ENCODE measurements around the gene PYGB.
"Not testable (repeated sequence)": the region's sequence is repeated elsewhere in the genome, so short reads cannot be mapped to it uniquely, and the experiment has no call there.

PYGB gene

DNA sequence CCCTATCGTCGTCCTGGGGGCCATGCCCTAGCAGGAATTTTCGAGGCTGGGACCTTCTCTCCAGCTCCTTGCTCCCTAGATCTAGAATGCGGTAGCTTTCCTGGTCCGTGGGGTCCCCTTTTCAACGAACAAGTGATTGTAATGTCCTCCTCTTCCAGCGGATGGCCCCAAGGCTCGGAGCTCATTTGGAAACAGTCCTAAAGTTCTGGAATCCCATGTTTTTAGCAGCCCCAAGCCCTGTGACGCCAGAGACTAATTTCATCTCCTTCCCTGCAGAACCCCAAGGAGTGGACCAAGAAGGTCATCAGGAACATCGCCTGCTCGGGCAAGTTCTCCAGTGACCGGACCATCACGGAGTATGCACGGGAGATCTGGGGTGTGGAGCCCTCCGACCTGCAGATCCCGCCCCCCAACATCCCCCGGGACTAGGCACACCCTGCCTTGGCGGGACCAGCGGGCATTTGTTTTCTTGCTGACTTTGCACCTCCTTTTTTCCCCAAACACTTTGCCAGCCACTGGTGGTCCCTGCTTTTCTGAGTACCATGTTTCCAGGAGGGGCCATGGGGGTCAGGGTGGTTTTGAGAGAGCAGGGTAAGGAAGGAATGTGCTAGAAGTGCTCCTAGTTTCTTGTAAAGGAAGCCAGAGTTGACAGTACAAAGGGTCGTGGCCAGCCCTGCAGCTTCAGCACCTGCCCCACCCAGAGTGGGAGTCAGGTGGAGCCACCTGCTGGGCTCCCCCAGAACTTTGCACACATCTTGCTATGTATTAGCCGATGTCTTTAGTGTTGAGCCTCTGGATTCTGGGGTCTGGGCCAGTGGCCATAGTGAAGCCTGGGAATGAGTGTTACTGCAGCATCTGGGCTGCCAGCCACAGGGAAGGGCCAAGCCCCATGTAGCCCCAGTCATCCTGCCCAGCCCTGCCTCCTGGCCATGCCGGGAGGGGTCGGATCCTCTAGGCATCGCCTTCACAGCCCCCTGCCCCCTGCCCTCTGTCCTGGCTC lies 48.5 kb downstream of the PYGB start:
- peak; percentile 12 for DNase-seq (ENCODE audit: low spot score)

DNA sequence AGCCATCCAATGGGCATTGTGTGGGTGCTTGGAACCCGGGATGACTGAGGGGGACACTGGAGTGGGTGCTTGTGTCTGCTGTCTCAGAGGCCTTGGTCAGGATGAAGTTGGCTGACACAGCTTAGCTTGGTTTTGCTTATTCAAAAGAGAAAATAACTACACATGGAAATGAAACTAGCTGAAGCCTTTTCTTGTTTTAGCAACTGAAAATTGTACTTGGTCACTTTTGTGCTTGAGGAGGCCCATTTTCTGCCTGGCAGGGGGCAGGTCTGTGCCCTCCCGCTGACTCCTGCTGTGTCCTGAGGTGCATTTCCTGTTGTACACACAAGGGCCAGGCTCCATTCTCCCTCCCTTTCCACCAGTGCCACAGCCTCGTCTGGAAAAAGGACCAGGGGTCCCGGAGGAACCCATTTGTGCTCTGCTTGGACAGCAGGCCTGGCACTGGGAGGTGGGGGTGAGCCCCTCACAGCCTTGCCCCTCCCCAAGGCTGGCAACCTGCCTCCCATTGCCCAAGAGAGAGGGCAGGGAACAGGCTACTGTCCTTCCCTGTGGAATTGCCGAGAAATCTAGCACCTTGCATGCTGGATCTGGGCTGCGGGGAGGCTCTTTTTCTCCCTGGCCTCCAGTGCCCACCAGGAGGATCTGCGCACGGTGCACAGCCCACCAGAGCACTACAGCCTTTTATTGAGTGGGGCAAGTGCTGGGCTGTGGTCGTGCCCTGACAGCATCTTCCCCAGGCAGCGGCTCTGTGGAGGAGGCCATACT lies 49.4 kb downstream of the PYGB start:
- no peak for DNase-seq (ENCODE audit: low spot score)

DNA sequence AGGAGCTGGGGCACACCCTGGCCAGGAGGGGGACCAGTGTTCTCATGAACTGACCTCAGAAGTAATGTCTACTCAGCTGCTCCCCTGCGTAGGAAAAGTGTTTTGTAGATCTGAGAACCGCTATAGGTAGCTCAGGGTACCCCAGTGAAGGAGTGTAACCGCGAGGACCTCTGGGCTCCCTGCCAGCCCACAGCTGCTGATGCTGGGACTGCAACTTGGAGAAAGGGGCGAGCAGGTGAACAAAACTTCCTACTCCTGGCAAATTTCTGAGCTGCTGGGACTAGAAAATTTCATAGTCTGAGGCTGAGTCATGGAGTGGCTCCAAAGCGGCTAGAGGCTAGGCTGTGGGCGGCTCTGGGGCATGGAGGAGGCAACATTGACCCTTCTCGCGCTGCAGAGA lies 51.9 kb downstream of the PYGB start:
- no peak for DNase-seq (ENCODE audit: low spot score)

DNA sequence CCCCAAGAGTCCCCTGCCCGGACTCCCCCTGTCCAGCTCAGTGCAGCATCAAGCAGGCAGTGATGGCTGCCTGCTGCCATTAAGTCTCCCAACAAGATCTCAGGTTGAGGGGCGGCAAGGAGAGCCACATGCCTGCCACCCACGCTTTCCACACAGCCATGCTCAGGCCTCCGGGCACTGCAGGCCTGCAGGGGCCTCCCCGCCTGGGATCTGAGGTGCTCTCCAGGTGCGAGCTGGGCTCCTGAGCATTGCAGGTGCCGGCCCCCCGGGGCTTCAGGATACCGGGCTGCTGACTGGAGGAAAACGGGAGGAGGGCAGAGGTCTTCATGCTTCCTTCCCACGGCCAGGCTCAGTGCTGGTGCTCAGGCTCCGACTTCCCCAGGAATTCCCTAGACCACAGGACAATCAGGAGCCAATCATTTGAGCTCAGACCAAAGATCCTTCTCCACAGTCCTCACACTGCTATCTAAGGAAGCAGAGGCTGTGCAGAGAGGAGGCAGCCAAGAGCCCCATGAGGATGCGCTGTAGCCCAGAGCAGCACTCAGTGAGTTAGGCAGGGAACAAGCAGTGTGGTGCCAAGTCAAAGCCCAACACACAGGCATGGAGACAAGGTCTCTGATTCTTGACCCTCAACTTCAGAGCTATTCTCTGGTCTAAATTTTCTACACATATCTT lies 52.7 kb downstream of the PYGB start:
- no peak for DNase-seq (ENCODE audit: low spot score)

DNA sequence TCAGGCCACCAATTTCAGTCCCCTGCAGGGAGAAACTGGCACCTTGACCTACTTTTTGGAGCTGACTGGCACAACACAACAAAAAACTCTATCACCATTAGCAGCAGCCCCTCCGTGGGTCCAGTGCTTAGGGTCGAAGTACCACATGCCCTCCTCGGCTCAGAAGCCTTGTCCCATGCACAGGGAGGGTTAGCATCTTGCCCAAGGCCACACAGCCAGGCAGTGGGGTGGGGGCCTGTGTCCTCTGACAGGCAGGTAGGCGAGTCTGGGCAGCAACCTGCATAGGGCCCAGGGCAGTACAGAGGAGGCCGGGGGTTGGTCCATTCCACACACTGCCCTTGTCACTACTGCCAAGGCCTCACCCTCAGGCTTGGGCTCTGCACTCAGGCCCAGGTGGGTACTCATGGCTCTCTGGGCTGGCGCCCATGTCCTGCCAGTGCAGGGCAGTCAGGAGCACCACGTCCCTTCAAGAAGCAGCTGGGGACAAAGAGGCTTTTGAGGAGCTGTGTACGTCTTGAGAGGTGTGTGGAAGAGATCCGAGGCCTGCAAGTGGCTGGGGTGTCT lies 53.6 kb downstream of the PYGB start:
- no peak for DNase-seq (ENCODE audit: low spot score)

DNA sequence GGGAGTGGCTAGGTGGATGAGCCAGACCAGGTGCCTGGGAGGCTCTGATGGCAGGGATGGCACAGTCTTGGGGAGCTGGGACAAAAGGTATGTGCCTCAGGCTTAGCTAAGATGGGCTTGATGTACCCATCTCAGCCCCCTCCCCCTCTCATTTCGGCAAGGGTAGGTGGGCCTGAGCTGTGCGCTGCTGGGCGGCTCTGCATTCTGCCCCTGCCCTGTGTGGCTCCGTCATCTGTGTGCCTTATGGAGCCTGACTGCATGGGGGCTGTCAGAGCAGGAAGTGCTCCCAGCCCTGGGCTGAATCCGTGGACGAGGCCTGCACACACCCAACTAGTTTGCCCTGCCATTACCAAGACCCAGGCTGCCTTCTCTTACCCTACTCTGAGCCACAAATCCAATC lies 54.7 kb downstream of the PYGB start:
- DNase-seq (ENCODE audit: low spot score): no peak

DNA sequence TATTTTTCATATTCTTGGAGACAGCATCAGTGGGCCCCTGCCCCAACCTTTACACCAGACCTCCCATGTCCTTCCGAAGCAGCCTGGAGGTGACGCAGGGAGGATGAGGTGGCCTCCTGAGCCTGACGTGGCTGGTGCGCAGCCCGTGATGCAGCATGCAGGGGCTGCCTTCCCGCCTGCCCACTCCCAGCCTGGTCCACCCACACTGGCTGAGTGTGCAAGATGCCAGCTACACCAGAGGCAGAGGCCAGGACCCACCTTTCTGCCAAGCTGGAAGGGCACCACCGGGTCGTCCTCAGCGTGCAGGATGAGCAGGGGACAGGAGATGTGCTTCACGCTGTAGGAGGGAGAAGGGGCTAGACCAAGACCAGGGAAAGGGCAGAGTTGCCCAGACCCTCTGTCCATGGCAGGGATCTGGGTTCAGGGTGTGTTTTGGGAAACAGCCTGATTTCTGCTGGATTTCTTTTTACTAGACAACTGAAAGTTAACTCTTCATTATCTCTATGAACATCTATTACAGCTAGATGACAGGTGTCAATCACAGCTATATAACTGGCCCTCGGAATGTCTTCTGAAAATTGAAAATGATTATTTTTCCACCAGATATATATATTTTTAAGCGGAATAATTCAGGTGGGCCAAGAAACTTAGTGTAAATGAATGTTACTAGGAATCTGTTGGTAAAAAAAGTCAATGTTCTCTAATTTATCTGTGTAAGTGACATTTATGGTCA lies 55.6 kb downstream of the PYGB start:
- DNase-seq (ENCODE audit: low spot score): no peak

DNA sequence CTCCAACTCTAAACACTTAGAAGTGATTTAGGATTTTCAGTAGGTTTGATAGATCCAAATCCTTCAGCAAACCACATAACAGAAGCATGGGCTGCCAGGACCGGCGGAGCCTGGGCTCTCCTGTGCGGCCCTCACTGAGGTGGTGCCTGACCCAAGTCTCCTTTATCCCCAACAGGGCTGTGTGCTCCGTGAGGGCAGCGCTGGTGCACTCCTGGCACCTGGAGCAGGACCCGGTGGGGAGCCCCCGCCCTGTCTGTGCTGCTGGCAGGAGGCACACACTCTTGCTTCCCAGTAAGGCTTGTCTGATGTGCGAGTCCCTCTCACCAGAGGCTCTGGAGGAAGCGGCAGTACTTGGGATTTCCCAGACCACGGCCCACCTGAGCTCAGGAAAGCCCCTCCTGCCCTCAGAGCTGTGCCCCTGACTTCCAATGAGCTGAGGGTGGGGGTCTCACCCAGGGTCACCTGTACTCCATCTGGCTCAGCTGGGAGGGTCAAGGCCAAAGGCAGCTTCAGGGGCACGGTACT lies 56.2 kb downstream of the PYGB start:
- no peak for DNase-seq (ENCODE audit: low spot score)

DNA sequence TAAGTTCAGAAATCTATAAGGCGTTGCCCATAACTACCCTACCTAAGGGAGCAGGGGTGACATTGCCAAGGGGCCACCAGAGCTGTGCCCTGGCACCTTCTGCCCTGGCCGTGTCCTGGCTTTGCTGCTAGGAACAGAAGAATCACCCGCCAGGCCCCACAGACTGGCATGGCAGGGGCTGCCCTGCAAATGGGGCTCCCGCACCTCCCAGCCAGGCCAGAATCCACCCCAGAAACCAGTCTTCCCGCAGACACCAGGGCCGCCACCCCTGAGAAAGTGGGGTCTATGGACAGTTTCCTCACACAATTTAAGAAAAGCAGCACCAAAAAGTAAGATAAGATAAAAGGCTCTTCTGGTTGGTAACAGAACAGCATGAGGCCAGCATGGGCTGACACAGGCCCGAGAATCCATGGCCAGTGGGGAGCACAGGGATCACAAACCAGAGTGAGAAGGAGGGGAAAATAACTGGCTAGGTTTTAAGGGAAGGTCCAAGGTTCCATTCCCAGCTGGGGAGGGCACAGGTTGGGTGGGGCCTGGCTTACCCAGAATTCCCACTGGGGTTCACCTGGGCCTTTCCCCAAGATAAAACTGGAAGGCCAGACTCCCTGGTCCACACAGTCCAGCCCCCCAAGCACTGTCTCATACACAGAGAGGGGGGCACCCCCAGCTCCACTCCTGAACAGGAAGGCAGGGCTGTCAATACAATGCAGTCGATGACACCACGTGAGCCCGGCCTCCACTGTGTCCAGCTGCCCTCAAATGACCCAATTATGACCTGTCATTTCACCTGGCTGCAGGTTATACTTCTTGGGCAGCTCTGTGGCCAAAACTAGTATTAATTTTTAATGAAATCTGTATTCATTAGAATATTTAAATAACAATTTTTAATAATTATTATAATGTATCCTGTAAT lies 59.4 kb downstream of the PYGB start:
- DNase-seq (ENCODE audit: low spot score): no peak

DNA sequence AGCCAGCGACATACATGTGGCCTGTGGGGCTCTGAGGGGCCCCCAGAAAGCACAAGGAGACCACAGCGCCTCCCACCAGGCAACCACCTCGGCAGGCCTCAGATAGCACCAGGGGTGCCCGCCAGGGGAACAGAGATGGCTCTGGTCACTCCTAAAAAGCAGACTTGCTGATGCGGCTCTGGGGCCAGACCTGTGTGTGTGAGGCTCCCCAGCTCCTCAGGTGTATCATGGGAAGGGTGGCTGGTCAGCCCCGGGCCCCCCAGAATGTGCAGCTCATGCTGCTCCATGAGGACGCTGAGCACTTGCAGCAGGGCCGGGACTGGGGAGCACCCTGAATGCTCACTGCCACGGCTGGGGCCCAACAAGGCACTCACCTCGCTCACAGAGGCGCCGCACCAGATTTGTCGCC lies 60.2 kb downstream of the PYGB start:
- DNase-seq (ENCODE audit: low spot score): no peak

DNA sequence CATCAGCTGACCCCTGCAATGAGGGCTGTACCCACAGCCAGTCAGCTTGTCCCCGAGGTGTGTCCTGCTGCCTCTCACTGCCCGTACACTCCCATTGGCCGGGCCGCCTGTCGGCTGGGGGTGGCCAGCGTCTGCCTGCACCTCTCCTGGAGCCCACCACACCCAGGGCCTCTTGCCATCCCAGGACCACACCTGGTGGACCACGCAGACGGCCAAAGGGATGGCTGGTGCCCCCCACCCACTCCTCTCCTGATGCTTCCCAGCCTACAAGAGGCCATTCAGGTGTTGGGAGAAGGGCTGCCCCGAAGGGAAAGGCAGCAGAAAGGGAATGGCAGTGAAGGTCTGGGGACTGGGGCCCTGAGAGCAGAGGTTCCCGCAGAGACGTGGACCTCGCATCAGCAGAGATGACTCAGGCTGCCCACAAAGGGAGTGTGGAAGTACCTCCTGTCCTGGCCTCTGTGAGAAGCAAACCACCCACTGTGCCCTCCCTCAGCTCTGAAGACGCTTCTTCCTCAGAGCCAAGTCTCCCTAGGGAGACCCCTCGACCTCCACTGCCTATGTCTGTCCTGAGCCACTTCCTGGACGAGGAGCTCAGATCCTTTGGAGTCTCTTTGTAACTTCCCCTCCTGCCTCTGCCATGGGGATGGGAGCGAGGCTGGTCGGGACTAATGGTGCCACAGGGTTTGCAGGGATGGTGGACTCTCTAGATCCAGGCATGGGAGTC lies 60.9 kb downstream of the PYGB start:
- DNase-seq (ENCODE audit: low spot score): no peak

DNA sequence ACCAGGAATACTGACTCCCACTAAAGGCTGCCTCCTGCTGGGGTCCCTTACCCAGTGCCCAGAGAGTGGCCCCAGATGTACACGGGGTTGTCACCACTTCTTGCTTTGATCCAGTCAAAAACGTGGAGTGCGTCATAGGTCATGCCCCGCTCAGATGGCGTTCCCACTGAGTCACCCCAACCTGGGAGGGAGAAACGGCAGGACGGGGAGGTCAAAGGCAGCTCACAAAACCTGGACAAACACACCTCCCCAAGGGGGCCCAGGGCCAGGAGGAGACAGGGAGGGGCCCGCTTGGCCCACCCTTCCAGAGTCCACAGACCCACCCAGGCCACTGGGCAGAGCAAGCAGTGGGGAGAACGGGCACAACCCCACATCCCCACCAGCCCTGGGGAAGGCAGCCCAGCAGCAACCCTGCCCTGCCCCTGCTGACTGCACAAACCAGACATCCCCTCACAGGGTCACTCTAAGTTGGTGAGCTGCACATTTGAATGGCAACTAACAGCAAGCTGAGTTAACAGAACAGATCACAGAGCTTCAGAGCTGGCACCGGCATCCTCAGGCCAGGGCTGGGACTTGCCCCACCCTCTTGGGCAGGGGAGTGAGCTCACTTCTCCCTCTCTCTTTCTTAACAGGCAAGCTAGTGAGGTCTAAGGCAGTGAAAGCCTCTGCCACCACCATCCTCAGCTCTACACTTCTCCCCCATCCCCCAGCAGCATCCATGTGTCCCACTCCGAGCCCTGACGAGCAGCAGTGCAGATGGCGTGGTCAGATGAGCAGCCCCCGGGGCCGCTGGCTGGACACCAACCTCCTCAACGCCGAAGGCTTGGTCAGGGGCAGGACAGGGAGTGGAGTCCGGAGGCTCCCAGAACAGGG lies 61.7 kb downstream of the PYGB start:
- no peak for DNase-seq (ENCODE audit: low spot score)

DNA sequence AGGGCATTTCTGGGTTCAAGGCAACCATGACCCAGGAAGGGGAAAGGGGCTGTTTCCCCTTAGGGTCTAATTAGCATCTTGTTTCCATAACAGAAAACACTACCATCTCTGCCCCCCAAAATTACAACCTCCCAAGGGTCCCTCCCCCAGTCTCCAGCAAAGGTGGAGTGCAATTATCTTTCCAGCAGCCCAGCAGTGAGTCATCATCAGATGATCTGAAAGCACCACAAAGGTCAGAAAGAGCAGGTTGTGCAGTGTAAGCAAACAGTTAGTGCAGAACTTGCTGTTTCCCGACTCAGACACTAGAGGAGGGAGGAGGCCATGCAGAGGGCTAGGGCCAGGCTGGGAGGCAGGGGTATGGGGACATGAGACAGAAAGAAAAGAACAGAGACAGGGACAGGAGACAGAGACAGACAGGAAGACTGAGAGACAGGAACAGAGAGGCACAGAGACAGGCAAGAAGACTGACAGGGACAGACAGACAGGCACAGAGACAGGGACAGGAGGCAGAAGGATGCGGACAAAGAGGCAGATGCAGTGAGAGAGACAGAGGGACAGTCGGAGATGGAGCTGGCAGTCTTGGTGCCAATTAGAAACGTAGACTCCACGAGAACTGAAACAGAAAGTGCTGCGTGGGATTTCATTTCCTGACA lies 62.5 kb downstream of the PYGB start:
- DNase-seq (ENCODE audit: low spot score): peak; percentile 64

DNA sequence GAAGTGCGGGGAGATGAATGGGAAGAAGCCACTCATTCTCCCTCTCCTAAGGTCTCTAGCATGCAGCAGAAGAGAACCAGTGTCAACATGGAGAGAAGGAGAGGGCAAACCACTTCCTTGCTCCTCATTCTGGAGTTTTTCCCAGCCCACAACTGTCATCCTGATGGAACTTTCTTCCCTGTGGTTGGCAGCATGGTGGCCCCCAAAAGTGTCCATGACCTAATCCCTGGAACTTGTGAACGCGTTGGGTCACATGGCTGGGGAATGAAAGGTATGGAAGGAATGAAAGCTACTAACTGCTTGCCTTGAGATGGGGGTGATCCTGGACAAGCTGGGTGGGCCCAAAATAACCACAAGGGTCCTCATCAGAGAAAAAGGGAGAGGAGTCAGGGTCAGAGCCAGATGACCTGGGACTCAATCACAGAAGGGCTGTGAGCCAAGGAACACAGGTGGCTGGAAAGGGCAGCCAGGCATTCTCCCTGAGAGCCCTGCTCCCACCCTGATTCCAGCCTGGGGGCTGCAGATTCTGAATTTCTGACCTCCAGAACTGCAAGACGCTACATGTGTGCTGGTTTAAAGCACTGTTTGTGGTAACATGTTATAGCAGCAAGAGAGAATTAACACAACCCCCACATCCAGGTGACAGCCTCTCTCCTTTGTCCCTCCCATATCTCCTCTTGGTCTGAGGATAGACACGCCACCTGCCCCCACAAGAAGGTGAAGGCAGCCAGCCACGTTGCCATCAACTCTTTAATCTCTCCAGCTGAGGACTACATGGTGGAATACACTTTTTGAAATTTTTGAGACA lies 63.2 kb downstream of the PYGB start:
- no peak for DNase-seq (ENCODE audit: low spot score)

DNA sequence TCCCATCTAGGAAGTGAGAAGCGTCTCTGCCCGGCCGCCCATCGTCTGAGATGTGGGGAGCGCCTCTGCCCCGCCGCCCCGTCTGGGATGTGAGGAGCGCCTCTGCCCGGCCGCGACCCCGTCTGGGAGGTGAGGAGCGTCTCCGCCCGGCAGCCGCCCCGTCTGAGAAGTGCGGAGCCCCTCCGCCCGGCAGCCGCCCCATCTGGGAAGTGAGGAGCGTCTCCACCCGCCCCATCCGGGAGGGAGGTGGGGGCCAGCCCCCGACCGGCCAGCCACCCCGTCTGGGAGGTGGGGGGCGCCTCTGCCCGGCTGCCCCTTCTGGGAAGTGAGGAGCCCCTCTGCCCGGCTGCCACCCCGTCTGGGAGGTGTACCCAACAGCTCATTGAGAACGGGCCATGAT lies 64.8 kb downstream of the PYGB start:
- not testable (repeated sequence) for DNase-seq (ENCODE audit: low spot score)

DNA sequence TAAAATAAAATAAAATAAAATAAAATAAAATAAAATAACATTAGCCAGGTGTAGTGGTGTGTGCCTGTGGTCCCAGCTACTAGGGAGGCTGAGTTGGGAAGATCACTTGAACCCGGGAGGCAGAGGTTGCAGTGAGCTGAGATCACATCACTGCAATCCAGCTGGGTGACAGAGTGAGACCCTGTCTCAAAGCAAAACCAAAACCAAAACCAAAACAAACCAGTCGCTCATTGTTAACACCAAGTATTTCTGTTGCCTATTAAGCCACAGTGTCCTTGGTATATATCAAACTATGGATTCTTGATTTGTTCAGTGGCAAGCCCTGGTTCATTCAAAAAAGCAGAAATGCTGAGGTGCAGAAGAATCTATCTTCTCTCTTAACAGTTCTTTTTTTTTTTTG lies 65.7 kb downstream of the PYGB start:
- DNase-seq (ENCODE audit: low spot score): no peak
